H54 (cell line): Measurements from ENCODE around the gene RNF150.

ENCODE experiments used
- DNase-seq: peaks from one replicate; pipeline ENCODE4 v3.0.0; 2011; ENCODE audit warnings: low spot score, mixed read lengths; ENCODE audit not compliant: insufficient read length
- FAIRE-seq: peaks from 3 replicates; lab custom pipeline; 2011; peaks lifted over from hg19 to GRCh38; lab: Jason Lieb, UNC
- POLR2A ChIP-seq: IDR thresholded peaks from 2 replicates; pipeline ENCODE4 v1.6.1; 2011; ENCODE audit warnings: low read depth, mild to moderate bottlenecking, low read length

Gene RNF150

GRCh38 chr4:141120036-141120593, 13.2 kb downstream of the RNF150 start:
- DNase-seq (no peak), FAIRE-seq (no peak)
- TF ChIP-seq POLR2A, result no peak

- FAIRE-seq (no peak), DNase-seq (no peak)
- TF ChIP-seq POLR2A, result no peak
Measured at GRCh38 chr4:141119071-141119470, 14.2 kb downstream of the RNF150 start.

- DNase-seq (no peak), FAIRE-seq (no peak)
- TF ChIP-seq POLR2A, result no peak
Measured at GRCh38 chr4:141118381-141118780, 14.9 kb downstream of the RNF150 start.

GRCh38 chr4:141117935-141118334, 15.3 kb downstream of the RNF150 start:
- no peak for FAIRE-seq
- TF ChIP-seq POLR2A, result no peak

GRCh38 chr4:141109983-141110382, 23.3 kb downstream of the RNF150 start:
- DNase-seq (no peak), FAIRE-seq (no peak)
- TF ChIP-seq POLR2A, result no peak

More at GRCh38 chr4:141117935-141118334, 15.3 kb downstream of the RNF150 start:
- DNase-seq, result no peak

GRCh38 chr4:141107927-141108326, 25.3 kb downstream of the RNF150 start:
- TF ChIP-seq POLR2A, result no peak
- DNase-seq (no peak), FAIRE-seq (no peak)

GRCh38 chr4:141102367-141102766, 30.9 kb downstream of the RNF150 start:
- DNase-seq (peak; percentile 13), FAIRE-seq (peak; percentile 85)
- TF ChIP-seq POLR2A, result no peak

- TF ChIP-seq POLR2A, result no peak
- DNase-seq (no peak), FAIRE-seq (no peak)
Measured at GRCh38 chr4:141101511-141101910, 31.8 kb downstream of the RNF150 start.

- TF ChIP-seq POLR2A, result no peak
- DNase-seq (no peak), FAIRE-seq (no peak)
Measured at GRCh38 chr4:141099326-141099725, 33.9 kb downstream of the RNF150 start.

- DNase-seq (no peak), FAIRE-seq (no peak)
- TF ChIP-seq POLR2A, result no peak
Measured at GRCh38 chr4:141098163-141098562, 35.1 kb downstream of the RNF150 start.

GRCh38 chr4:141090473-141090872, 42.8 kb downstream of the RNF150 start:
- TF ChIP-seq POLR2A, result no peak
- FAIRE-seq (no peak), DNase-seq (no peak)

GRCh38 chr4:141081921-141082395, 51.3 kb downstream of the RNF150 start:
- DNase-seq (no peak), FAIRE-seq (no peak)
- no peak for TF ChIP-seq POLR2A

- FAIRE-seq (no peak), DNase-seq (no peak)
- no peak for TF ChIP-seq POLR2A
Measured at GRCh38 chr4:141080668-141081067, 52.6 kb downstream of the RNF150 start.

- DNase-seq (no peak), FAIRE-seq (no peak)
- no peak for TF ChIP-seq POLR2A
Measured at GRCh38 chr4:141079393-141079930, 53.8 kb downstream of the RNF150 start.

- no peak for TF ChIP-seq POLR2A
- FAIRE-seq, result no peak
Measured at GRCh38 chr4:141078871-141079270, 54.4 kb downstream of the RNF150 start.

More at GRCh38 chr4:141078871-141079270, 54.4 kb downstream of the RNF150 start:
- no peak for DNase-seq
